ENCODE results near the gene APCDD1. TPM values are rescaled to one million over a fixed set of nuclear protein-coding genes. Genes with fewer than 3 reads are reported as not detected.
"Not testable (repeated sequence)": the region's sequence is repeated elsewhere in the genome, so short reads cannot be mapped to it uniquely, and the experiment has no call there.

Gene APCDD1
- total and polyA plus RNA-seq, 8 donors, result 5.6 to 31.1 (median 16.4) TPM

DNA sequence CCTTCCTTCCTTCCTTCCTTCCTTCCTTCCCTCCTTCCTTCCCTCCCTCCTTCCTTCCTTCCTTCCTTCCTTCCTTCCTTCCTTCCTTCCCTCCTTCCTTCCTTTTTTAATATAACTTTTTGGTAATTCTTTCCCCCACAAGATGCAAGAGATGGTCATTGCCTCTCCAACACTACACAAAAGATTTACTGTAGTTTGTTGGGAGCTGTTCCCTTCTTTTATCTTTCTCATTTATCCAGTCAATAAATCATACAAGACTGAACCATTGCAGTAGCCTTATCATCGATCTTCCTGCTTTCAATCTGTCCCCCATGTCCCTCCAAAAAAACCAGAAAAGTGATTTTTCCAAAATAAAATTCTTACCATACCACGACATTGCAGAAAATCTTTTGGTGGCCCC, 8.2 kb downstream of the APCDD1 start:
- H3K4me3 ChIP-seq, result no peak overlapping the region
- no peaks in the 10 kb centered on the region for H3K36me3 ChIP-seq
- H3K4me1 ChIP-seq, result no peaks in the 10 kb centered on the region
- no peaks in the 10 kb centered on the region for H3K27me3 ChIP-seq
- DNase-seq, result no peak
- intact Hi-C loops (cut with DNase I), result no loop called here
- no peaks in the 10 kb centered on the region for H3K9me3 ChIP-seq
- WGBS, 2 donors, result 75 to 77% methylated on average over 2 of the region's 2 CpGs
- TF ChIP-seq, protein P1, sequence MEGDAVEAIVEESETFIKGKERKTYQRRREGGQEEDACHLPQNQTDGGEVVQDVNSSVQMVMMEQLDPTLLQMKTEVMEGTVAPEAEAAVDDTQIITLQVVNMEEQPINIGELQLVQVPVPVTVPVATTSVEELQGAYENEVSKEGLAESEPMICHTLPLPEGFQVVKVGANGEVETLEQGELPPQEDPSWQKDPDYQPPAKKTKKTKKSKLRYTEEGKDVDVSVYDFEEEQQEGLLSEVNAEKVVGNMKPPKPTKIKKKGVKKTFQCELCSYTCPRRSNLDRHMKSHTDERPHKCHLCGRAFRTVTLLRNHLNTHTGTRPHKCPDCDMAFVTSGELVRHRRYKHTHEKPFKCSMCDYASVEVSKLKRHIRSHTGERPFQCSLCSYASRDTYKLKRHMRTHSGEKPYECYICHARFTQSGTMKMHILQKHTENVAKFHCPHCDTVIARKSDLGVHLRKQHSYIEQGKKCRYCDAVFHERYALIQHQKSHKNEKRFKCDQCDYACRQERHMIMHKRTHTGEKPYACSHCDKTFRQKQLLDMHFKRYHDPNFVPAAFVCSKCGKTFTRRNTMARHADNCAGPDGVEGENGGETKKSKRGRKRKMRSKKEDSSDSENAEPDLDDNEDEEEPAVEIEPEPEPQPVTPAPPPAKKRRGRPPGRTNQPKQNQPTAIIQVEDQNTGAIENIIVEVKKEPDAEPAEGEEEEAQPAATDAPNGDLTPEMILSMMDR (IDR thresholded peaks at IDR 0.05), result no peak
- ATAC-seq, result no peak
- no peak for FAIRE-seq
- H3K27ac ChIP-seq, result no peak overlapping the region

DNA sequence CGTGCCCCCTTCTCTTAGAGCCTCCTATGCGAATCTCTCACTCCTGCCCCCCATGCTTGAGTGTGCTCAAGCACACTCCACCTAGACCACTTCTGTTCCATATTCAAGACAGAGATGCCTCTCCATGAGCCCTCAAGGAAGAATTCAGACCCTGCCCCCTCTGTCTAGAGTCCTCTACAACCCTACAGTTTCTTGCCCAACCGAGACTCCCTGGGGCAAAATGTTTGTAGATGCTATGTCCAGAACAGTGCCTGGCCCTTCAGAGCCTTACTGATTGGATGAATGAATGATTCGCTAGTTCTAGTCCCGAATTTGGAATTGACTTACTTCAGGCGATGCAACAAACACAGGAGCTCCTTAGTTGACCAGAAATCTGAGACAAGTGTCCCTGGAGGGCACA, 8.7 kb downstream of the APCDD1 start:
- TF ChIP-seq, protein P1 (IDR thresholded peaks at IDR 0.05), result no peak
- H3K4me1 ChIP-seq, result no peaks in the 10 kb centered on the region
- FAIRE-seq (no peak), DNase-seq (no peak), ATAC-seq (no peak)
- no peaks in the 10 kb centered on the region for H3K27me3 ChIP-seq
- H3K36me3 ChIP-seq, result no peaks in the 10 kb centered on the region
- no peak overlapping the region for H3K27ac ChIP-seq
- H3K4me3 ChIP-seq, result no peak overlapping the region
- WGBS, 2 donors, result 86 to 90% methylated on average over 6 of the region's 6 CpGs
- intact Hi-C loops (cut with DNase I), result no loop called here
- no peaks in the 10 kb centered on the region for H3K9me3 ChIP-seq

DNA sequence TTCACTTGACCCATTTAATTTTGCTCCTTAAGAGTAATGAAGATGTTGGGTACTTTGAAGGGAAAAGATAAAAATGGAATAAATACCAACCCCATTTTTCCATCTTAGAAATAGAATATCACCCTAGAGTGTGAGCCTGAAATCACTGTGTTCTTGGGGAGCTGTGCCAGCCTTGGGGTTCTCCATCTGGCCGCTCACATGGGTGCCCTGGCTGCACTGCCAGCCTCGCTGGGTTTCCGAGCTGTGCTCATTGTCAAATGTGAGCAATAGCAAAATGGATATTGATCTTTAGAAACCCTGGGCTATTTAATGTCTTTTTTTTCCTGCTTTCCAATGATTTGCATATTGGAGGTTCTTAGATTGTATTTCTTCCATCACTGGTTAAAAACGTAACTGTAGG, 9.3 kb downstream of the APCDD1 start:
- 95% methylated on average over 4 of the region's 4 CpGs for WGBS, 2 donors
- ATAC-seq (no peak), FAIRE-seq (no peak), DNase-seq (no peak)
- Histone ChIP-seq H3K27ac (no peak overlapping the region), H3K9me3 (no peaks in the 10 kb centered on the region), H3K4me1 (no peaks in the 10 kb centered on the region), H3K4me3 (no peak overlapping the region), H3K36me3 (no peaks in the 10 kb centered on the region), H3K27me3 (no peaks in the 10 kb centered on the region)
- TF ChIP-seq, protein P1 (IDR thresholded peaks at IDR 0.05), result no peak
- intact Hi-C loops (cut with DNase I), result no loop called here

DNA sequence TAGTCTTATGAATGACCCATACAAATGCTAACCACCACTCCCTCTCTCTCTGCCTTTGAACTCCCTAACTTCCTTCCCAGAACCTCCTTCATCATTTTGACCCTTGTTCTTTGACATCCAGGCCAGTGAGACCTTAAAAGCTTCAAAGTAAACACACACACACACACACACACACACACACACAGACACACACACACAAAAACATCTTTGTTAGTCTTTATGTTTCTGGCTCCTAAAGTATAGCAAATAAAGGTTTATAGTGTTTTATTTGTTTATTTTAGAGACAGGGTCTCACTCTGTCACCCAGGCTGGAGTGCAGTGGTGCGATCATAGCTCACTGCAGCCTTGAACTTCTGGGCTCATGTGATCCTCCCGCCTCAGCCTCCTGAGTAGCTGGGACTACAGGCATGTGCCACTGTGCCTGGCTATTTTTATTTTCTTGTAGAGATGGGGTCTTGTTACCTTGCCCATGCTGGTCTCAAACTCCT, 9.8 kb downstream of the APCDD1 start:
- H3K4me3 ChIP-seq; DNase-seq; FAIRE-seq; H3K36me3 ChIP-seq; H3K4me1 ChIP-seq; H3K27ac ChIP-seq; ATAC-seq; intact Hi-C loops (cut with DNase I); H3K27me3 ChIP-seq; H3K9me3 ChIP-seq: not testable (repeated sequence)
- 94% methylated on average over 2 of the region's 2 CpGs for WGBS, 2 donors

DNA sequence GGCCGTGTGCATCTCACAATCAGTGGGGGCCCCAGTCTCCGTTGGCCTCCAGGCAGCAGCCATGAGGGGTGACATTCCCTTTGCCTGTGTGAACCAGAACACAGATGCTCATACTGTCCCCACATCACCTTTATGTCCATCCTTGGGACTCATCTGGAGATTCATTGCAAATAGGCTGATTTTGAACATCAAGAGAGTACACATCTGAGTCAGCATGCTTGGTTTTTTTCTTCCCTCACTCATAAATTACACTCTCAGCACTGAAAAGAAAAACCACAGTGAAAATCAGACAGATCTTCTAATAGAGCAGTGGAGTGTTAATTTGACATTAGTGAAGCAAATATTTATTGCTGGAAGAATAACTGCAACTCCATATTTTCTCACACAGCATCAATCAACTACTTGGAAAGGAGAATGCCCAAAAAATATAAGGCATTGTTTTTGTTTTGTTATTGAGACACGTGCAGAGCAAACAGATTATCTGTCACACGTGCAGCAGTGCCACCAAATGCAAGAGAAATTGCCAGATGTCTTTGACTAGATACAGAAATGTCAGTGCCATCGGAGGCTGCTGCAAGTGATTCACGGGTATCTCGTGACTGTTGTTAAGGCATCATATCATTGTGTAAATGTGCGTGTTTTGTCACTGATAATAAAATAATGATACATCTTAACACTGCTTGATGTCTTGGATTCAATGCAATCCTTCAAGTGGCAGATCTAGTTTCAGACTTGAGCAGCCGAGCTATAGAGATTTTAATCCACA, 10.9 kb downstream of the APCDD1 start:
- no peak for ATAC-seq
- H3K9me3 ChIP-seq, result no peaks in the 10 kb centered on the region
- no peak overlapping the region for H3K4me3 ChIP-seq
- no peak overlapping the region for H3K27ac ChIP-seq
- no peak for FAIRE-seq
- no peaks in the 10 kb centered on the region for H3K4me1 ChIP-seq
- 69 to 79% methylated on average over 9 of the region's 9 CpGs for WGBS, 2 donors
- H3K36me3 ChIP-seq, result no peaks in the 10 kb centered on the region
- intact Hi-C loops (cut with DNase I), result no loop called here
- no peak for DNase-seq
- no peaks in the 10 kb centered on the region for H3K27me3 ChIP-seq
- TF ChIP-seq, protein P1 (IDR thresholded peaks at IDR 0.05), result no peak
